HFFc6 (cell line): ENCODE measurements around the gene C1orf210. TPM values are rescaled to one million over a fixed set of nuclear protein-coding genes. Genes with fewer than 3 reads are reported as not detected.

ENCODE experiments used
- DNase-seq: peaks from one replicate; pipeline ENCODE4 v3.0.0-alpha.2; 2018
- H3K27ac Mint-ChIP-seq: 2 replicates; pipeline ENCODE4 v1.8.0; 2020; ENCODE audit warnings: mild to moderate bottlenecking, mixed read lengths
- H3K27me3 Mint-ChIP-seq: 2 replicates; pipeline ENCODE4 v1.8.0; 2021; ENCODE audit warnings: mild to moderate bottlenecking, moderate library complexity, mixed read lengths; ENCODE audit not compliant: insufficient read depth
- H3K36me3 Mint-ChIP-seq: 2 replicates; pipeline ENCODE4 v1.8.0; 2021; ENCODE audit warnings: low read depth, mixed read lengths
- H3K4me1 Mint-ChIP-seq: 2 replicates; pipeline ENCODE4 v1.8.0; 2020; ENCODE audit warnings: low read depth, mixed read lengths
- H3K4me3 Mint-ChIP-seq: 2 replicates; pipeline ENCODE4 v1.8.0; 2020; ENCODE audit warnings: mild to moderate bottlenecking, moderate library complexity, mixed read lengths
- H3K9me3 Mint-ChIP-seq: 2 replicates; pipeline ENCODE4 v1.8.0; 2020; ENCODE audit warnings: mild to moderate bottlenecking, mixed read lengths
- total RNA-seq, 6 experiments: library from RNA; stranded (reverse); fragmentation: NEBNext Ultra II Directional; extraction: Animal tissue kit (Norgen Biotek cat#: 25700); gene quantifications; 2 replicates in 1 of 6; 3 replicates in 5 of 6; pipeline ENCODE4 v1.2.3, GENCODE V29; 2021
- TF ChIP-seq, protein P1 (sequence below): fragments of 200-600 bp; sonication (generic); IDR thresholded peaks from 2 replicates; pipeline ENCODE4 v1.5.0; 2021; ENCODE audit warnings: antibody characterized with exemption, mild to moderate bottlenecking

Gene C1orf210
- total RNA-seq, 6 experiments from 2014 or later: not detected

DNA sequence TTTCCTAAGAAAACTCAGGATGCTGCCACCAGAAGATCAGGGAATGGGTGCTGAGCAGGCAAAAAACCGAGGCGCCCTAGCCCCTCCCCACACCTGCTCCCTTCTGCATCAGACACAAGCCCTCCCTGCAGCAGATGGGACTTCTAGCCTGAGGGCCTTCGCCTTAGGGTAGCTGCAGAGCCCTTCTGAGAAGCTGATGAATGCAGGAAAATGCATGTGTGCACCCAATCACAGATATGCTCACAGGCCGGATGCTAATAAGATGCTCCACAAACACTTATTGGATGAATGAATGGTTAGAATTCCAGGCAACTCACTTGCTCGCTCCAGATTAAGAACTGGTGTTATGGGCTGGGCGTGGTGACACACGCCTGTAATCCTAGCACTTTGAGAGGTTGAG is 6.8 kb upstream of the C1orf210 start:
- Mint-ChIP-seq H3K4me1 (peaks cover 25% of the 10 kb centered on the region), H3K27ac (no peak overlapping the region), H3K27me3 (peaks cover 10% of the 10 kb centered on the region), H3K4me3 (no peak overlapping the region), H3K9me3 (no peaks in the 10 kb centered on the region), H3K36me3 (no peaks in the 10 kb centered on the region; the same call in 1 of the 2 replicates)
- DNase-seq: no peak
- TF ChIP-seq, protein P1, sequence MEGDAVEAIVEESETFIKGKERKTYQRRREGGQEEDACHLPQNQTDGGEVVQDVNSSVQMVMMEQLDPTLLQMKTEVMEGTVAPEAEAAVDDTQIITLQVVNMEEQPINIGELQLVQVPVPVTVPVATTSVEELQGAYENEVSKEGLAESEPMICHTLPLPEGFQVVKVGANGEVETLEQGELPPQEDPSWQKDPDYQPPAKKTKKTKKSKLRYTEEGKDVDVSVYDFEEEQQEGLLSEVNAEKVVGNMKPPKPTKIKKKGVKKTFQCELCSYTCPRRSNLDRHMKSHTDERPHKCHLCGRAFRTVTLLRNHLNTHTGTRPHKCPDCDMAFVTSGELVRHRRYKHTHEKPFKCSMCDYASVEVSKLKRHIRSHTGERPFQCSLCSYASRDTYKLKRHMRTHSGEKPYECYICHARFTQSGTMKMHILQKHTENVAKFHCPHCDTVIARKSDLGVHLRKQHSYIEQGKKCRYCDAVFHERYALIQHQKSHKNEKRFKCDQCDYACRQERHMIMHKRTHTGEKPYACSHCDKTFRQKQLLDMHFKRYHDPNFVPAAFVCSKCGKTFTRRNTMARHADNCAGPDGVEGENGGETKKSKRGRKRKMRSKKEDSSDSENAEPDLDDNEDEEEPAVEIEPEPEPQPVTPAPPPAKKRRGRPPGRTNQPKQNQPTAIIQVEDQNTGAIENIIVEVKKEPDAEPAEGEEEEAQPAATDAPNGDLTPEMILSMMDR: no peak

DNA sequence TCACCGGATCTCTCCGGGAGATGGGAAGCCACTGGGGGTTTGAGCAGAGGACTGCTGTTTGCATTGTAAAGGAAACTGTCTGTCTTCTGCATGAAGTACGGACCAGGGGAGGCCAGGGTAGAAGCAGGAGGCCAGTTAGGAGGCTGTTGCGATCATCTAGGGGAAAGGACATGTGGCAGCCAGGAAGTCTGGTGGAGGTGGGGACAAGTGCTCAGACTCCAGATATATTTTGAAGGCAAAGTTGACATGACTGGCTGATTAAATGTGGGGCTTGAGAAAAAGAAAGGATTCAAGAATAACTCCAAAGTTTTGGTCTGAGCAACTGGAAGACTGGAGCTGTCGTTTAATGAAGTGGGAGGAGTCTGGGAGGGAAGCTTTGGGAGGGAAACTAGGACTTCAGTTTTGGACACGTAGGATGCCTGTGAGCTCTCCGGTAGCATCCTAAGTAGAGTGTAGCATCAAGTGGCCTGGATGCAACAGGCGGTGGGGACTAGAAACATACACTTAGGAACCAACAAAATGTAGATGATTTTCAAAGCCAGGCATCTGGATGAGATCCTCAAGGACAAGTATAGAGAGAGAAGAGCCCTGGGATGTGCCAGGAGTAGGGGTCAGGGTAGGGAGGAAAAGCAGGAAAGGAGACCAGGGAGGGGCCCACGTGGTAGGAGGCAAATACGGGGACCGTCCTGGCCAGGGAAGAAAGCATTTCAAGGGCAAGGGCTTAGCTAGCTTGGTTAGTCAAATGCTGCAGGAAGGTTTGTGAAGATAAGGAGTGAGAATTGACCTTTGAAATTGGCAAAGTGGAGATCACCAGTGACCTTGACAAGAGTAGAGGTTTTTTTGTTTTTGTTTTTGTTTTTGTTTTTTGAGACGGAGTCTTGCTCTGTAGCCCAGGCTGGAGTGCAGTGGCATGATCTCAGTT is 3.7 kb upstream of the C1orf210 start:
- peaks cover 18% of the 10 kb centered on the region for H3K27me3 Mint-ChIP-seq
- no peak overlapping the region for H3K27ac Mint-ChIP-seq
- TF ChIP-seq, protein P1: no peak
- no peaks in the 10 kb centered on the region; the same call in 1 of the 2 replicates for H3K36me3 Mint-ChIP-seq
- H3K4me1 Mint-ChIP-seq: peaks cover 9% of the 10 kb centered on the region; the same call in 1 of the 2 replicates
- no peaks in the 10 kb centered on the region for H3K9me3 Mint-ChIP-seq
- H3K4me3 Mint-ChIP-seq: no peak overlapping the region
- DNase-seq: no peak

DNA sequence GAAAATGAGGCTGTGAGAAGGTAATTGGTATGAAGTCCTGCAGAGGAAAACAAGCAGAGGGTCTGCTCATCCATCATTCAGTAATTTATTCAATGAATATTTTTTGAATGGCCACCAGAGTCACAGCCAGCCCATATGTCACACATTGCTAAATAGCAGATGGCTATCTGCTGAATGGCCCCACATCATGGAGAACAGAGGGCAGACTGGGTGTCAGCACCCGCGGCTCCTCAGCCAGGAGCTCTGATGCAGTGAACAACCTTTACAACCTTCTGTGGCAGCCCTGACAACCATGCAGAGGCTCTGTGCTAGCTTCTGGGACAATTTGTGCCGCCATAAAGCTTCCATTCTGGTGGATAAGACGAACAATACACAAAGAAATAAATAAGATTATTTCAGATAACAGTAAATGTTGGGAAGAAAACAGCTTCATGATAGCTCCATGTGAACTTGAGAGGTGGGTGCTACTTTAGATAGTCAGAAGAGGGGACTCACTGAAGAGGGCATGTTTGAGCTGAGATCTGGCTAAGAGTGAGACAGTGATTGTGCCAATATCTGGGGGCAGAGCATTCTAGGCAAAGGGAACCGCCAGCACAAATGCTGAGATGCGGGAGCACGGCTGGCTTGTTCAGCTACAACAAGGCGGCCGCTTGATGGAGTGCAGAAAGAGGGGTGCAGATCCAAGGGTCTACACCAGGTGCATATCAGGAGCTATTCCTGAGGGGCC is 2.8 kb upstream of the C1orf210 start:
- Mint-ChIP-seq H3K36me3 (no peaks in the 10 kb centered on the region; the same call in 1 of the 2 replicates), H3K9me3 (no peaks in the 10 kb centered on the region), H3K4me1 (peaks cover 4% of the 10 kb centered on the region; the same call in 1 of the 2 replicates), H3K4me3 (no peak overlapping the region), H3K27me3 (peaks cover 23% of the 10 kb centered on the region), H3K27ac (no peak overlapping the region)
- no peak for DNase-seq
- TF ChIP-seq, protein P1: no peak

DNA sequence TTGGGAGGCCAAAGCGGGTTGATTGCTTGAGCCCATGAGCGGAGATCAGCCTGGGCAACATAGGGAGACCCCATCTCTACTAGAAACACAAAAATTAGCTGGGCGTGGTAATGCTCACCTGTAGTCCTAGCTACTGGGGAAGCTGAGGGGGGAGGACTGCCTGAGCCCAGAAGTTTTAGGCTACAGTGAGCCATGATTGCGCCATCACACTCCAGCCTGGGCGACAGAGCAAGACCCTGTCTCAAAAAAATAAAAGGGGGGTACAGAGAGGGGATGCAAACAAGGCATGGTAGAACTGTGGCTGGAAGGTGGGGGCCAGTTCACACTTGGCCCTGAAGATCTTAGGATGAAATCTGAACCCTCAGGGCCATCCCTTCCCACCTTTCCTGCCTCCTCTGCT is 1.2 kb upstream of the C1orf210 start:
- no peaks in the 10 kb centered on the region for H3K4me1 Mint-ChIP-seq
- H3K27ac Mint-ChIP-seq: no peak overlapping the region
- no peaks in the 10 kb centered on the region for H3K9me3 Mint-ChIP-seq
- TF ChIP-seq, protein P1: no peak
- peaks cover 23% of the 10 kb centered on the region for H3K27me3 Mint-ChIP-seq
- H3K4me3 Mint-ChIP-seq: no peak overlapping the region
- DNase-seq: no peak
- no peaks in the 10 kb centered on the region; the same call in 1 of the 2 replicates for H3K36me3 Mint-ChIP-seq

DNA sequence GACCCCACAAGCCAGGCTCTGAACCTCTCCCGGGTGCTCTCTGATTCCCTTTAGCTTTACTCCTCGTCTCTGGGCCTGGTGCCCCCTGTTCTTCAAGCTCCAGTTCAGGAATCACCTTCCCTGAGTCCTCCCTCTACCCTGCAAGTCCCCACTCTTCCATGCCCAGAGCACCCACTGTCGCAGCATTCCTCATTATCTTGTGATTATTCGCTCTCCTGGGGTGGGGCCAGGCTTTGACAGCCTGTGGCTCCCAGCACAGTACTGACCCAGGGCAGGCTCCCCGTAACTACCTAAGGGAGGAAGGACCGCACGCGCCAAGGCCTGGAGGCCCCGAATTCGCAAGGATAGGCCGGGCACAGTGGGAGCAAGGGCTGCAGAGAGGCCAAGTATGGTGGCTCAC is 734 bp upstream of the C1orf210 start:
- TF ChIP-seq, protein P1: no peak
- Mint-ChIP-seq H3K4me1 (no peaks in the 10 kb centered on the region), H3K27ac (no peak overlapping the region), H3K9me3 (no peaks in the 10 kb centered on the region), H3K4me3 (no peak overlapping the region), H3K36me3 (no peaks in the 10 kb centered on the region; the same call in 1 of the 2 replicates), H3K27me3 (peaks cover 23% of the 10 kb centered on the region)
- DNase-seq: no peak
